Activated CD4-positive, alpha-beta T cell treated with anti-CD3 and anti-CD28 coated beads, Interleukin-2, amount 50 U/mL, for 48 hours (primary cell): ENCODE measurements around the gene CFAP99.
"Not testable (repeated sequence)": the region's sequence is repeated elsewhere in the genome, so short reads cannot be mapped to it uniquely, and the experiment has no call there.

ENCODE experiments used
- DNase-seq, 2 experiments: peaks; one replicate each; pipeline ENCODE4 v3.0.0-alpha.2; 2020

CFAP99 gene

DNA sequence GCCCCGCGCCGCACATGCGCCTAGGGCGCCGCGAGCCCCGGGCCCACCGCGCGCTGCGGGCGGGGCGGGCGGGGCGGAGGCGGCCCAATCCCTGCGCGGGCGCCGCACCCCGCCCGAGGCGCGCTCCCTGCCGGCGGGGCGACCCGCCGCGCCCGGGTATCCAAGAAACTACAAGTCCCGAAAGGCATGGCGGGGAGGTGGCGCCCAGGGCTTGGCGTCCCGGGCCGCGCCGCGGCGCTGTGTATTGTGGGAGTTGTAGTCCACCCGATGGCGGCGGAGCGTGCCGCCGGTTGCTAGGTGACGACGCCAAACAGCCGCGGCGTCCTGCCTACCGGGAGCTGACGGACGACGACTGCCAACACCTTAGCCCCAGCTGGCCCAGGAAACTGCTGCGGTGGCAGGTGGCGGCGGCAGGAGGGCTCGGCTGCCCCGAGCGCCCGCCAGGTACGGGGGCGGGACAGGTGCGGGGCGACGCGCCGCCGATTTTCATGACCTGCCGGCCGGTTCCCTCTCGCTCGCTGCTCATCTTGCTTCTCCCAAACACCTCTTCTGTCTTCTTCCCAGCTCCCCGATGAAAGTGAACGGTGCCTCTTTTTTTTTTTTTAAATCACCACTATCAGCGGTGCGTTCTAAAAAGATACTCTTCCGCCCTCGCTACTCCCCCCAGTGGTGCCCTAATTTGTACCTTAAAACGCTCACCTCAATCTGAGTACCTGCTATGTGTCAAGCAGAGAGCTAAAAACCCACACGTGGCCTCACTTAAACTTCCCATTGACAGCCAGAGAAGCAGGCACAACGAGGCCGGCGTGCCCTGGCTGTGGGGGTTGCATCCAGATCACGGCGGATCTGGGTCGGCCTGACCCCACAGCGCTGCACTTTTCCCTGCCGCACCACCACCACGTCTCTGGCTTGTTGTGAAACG lies at the start of gene CFAP99:
CFAP99 (plus strand) TSS at position 306 of the 922 bp plus-strand sequence.
- peak; percentile 98 for DNase-seq

DNA sequence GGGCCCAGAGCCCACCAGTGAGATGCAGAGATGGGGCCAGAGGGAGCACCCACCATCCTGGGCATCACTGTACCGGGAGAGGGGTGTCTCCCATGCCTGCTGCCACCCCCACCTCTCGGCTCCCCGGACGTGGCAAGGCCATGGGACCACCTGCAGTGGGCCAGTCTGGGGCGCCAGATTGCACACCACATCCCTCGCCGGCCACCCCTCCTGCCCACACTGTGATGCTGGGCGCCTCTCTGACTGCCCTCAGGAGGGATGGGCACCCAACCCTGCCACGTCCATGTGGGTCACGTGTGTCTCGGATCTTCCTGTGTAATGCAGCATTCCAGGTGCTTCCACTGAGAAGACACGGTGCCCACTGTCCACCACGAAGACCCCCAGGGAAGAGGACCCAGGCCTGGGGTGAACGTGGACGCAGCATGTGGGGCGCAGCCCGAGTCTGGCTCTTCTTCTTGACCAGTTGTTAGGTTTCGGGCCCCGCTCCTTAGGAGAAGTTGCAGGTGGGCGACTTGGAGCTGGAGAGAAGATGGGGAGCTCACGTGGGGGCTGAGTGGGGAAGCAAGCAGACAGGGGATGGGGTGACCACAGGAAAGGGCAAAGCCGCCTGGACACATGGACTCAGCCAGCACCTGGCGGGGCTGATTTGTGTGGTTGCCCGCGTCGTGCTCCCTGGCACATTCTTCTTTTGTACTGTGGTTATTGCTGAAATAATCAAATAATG lies 48.0 kb upstream of the CFAP99 start:
- no peak for DNase-seq

DNA sequence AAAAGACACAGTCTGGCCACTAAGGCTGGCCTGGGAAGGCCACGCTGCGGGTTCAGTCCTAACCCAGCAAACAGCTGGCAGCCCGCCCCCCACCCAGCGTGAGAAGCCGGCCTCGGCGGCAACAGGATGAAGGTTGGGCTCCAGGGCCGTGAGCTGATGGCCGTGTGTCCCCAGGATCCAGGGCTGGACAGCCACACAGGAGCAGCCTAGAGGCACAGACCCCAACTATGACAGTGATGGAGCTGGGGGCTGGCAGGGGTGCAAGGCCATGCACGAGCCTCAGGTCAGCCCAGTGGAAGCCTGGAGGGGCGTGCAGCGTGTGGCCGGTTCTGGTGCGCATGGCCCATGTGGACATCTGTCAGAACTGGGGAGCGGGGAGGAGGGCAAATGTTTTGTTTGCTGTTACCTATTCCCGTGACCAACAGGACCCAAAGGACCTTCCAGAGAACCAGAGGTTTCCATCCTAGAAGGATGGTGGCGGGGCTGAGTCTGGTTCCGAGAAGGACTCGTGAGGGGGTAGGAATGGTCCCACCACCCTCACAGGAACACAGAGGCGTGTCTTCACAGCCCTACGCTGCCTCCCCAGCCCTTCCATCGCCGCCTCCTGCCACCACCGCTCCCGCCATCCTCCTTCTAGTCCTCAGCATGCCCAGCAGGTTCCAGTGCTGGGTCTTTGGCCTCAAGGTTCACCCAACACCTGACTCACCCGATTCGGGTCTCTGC lies 46.8 kb upstream of the CFAP99 start:
- no peak for DNase-seq

DNA sequence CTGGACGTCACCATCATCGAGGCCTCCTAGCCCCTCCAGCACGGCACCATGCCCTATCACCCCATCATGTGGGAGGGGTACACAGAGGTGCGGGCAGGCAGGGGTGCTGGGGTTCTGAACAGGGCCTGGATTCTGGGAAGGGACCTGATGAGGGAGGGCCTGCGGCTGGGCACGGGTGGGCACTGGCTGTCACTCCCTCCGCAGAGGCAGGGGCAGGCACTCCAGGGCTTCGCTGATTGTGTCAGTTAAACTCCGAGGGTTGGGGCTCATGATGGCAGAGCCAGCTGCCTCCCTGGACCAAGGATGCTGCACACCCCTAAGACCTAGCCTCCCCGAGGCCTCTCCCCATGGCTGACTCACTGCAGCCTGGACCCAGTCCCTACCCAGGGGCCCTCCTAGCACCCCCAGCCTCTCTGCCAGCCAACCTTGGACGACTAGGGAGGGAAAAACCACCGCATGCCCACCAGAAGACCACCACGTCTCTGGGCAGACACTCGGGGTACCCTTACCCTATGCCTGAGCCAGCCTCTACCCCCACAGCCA lies 46.2 kb upstream of the CFAP99 start:
- DNase-seq = no peak

DNA sequence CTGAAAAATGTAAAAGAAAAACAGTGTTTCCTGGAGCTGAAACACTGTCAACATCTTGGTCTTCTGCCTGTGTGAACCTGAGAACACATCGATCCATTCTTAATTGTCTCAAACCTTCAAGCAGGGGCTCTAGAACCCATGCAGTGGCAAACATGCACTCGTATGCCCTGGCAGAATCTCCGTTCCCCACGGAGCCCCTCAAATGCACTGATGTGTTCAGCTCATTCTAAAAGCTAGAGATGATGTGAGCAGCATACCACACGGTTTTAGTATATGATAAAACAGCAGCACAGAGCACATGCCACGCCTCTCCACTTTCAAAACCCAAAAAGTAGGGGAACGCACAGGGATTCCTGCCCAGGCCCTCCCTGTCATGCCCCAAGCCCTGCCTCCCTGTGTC lies 45.2 kb upstream of the CFAP99 start:
- no peak for DNase-seq

DNA sequence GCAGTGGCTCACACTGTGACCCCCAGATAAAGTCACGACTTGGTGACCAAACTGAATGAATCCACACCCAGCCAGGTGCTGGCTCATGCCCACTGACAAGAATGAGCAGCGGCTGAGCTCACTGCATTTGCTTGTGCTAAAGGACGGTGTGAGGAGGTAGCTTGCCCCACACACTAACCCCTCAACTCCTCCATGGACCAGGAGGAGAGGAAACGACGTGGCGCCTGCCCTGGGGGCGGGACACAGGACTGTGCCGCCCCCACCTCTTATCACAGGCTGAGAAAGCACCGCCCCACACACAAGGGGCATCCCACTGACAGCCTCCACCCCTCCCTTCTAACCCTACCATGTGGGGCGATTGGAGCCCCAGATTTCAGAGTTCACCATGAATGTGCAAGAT lies 43.3 kb upstream of the CFAP99 start:
- no peak for DNase-seq

DNA sequence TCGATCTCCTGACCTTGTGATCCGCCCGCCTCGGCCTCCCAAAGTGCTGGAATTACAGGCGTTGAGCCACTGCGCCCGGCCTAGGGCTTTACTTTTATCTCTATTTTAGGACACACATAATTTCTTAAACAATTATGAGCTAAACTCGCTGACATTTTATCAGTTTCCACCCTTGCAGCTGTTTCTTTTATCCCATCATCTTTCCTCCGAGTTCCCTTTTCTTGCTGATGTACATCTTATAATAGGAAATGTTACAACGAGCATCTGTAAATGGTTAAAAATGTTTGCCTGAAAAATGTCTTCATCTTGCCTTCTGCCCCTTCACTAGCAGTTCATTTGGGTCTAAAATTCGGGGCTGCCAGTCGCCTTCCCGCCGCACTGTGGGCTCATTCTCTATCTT lies 41.5 kb upstream of the CFAP99 start:
- no peak for DNase-seq

DNA sequence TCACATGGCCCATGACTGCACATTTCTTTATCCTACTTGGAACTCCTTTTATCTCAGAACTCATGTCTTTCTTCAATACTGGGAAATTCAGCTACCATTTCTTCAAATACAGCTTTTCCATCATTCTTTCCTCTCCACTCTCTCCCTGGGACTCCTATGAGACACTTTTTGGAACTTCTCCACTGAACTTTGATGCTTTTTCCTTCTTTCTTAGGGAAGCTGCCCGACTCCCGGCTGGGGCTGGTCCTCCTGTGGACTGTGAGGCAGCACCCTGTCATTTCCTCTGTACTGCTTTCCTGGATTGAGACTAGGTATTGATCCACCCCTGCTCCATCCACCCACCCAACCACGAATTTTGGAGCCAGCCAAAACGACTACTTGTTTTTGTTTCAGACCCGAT lies 40.4 kb upstream of the CFAP99 start:
- no peak for DNase-seq

DNA sequence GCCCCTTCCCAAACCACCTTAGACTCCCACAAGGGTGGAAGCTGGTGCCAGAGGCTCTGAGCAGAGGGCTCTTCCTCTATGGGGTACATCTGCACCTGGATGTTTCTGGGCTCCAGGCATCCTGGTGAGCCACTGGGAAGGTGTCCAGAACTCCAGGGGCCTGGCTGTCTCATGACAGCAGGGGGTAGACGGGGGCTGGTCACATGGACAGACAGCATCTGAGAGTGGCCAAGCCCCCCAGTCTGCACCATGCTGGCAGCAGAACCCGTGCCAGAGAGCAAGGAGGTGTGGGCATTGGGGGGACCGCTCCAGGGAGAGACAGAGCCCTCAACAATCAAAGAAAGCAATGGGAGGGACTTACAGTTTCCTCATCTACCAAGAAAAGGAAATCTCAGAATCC lies 39.9 kb upstream of the CFAP99 start:
- no peak for DNase-seq

DNA sequence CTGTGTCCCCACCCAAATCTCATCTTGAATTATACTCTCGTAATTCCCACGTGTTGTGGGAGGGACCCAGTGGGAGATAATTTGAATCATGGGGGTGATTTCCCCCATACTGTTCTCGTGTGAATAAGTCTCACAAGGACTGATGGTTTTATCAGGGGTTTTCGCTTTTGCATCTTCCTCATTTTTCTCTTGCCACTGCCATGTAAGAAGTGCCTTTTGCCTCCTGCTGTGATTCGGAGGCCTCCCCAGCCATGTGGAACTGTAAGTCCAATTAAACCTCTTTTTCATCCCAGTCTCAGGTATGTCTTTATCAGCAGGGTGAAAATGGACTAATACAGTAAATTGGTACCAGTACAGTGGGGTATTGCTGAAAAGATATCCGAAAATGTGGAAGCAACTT lies 38.2 kb upstream of the CFAP99 start:
- not testable (repeated sequence) for DNase-seq

DNA sequence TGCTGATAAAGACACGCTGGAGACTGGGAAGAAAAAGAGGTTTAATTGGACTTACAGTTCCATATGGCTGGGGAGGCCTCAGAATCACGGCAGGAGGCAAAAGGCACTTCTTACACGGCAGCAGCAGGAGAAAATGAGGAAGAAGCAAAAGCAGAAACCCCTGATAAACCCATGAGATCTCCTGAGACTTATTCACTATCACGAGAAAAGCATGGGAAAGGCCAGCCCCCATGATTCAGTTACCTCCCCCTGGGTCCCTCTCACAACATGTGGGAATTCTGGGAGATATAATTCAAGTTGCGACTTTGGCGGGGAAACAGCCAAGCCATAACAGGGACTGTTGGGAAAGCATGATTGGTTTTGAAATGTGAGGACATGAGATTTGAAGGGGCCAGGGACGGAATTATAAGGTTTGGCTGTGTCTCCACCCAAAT lies 36.0 kb upstream of the CFAP99 start:
- not testable (repeated sequence) for DNase-seq

DNA sequence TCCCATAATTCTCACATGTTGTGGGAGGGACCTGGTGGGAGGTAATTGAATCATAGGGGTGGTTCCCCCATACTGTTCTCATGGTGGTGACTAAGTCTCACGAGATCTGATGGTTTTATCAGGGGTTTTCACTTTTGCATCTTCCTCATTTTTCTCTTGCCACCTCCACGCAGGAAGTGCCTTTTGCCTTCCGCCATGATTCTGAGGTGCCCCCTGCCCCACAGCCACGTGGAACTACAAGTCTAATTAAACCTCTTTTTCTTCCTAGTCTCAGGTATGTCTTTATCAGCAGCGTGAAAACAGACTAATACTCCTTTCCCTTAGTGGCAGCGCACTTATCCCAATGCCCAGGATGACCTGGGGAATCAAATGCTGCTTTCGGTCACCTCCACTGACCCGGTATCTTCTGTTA lies 35.5 kb upstream of the CFAP99 start:
- DNase-seq = not testable (repeated sequence)

DNA sequence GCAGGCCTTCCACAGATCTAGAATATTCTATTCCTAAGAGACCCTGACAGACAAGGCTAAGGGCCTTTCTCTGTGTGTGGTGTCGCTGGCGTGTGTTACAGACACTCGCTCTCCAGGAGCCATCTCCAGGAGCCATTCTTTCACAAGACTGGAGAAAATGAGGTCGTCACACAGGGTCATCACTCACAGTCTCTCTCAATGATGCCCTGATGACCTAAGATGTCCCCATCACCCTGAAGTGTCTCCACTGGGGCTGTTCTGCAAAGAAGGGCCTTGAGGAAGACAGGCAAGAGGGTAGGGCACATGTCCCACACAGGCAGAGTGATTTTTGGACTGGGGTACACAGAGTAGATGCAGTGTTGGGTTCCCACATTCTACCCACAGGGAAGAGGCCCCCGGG lies 35.0 kb upstream of the CFAP99 start:
- no peak for DNase-seq

DNA sequence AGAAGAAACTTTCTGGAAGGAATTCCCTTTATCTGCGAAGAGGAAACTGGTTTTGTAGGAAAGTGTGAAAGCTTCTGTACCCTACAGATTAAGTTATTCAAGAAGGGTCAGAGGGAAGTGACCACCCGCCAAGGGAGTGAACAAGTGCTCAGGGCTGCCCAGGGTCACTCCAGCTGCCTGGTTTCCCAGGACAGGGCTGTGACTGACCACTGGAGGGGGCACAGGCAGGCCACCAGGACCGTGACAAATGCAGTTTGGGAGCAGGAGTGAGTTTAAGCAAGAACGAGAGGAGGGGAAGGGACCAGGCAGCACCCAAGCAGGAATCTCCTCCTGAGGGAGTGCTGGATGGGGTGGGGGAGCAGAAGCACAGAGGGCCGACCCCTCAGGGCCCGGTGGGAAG lies 34.5 kb upstream of the CFAP99 start:
- no peak for DNase-seq

DNA sequence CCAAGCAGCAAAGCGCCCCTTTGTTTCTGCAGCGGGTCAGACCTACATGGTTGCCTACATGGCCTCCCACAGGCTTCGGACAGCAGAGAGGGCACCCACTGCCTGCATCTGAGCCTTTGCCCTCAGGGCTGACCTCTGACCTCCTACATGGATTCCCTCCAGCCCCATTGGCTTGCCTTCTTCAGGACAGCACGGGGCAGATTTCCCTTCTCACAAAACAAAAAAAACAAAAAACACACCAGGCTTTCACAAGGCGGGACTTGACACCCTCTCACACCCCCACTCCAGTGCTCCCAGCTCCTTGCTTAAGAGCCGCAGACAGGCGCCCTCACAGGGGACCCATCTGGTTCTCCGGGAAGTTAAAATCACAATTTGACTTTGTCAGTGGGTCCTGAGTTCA lies 33.2 kb upstream of the CFAP99 start:
- no peak for DNase-seq

DNA sequence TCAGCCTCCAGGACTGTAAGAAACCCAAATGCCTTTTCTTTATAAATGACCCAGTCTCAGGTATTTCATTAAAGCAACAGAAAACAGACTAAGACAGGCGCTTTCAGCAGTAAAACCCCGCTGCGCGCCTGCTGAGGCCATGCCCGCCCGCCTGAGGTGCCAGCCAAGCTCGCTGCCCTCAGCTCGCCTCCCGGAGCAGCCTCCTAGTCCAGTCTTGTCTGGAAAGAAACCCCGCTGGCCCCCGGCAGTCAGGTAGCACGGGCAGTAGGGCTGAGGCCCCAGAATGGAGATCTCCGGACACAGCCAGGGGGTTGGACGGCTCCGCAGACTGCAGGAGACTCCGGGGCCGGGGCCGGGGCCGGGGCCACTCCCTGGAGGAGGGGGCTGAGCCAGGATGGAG lies 32.0 kb upstream of the CFAP99 start:
- DNase-seq = no peak

DNA sequence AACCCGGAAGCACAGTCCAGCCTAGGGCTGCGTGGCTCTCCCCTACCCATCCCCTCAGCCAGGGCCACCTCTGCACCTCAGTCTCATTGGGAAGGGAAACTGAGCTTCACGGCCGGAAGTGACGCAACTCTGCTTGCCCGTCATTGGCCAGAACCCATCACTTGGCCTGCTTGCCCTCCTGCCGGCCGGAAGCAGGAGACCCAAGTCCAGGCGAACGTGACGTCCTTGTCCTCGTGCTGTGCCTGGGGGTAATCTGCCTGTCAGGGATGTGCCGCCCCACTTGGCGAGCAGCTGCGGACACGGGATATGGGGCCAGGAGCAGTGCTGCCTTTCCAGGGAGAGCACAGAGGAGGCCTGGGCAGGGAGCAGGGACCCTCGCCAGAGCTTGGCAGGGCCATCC lies 31.5 kb upstream of the CFAP99 start:
- no peak for DNase-seq

DNA sequence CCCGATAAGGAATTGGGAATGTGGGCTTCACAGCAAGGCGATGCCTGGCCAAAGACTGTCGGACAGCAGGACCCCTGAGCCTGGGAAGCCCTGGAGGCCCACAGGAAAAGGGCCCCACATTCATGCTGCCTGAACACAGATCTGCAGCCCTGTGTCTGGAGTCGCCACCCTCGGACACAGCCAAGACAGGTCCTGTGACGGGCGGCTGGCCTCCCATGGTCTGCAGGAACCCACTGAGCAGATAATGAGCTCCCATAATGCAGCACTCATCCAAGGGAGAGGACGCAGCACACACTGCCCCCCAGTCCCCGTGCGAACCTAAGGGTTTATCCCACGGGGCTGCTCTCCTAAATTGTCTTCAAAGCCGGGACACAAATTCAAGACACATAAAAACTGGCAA lies 30.9 kb upstream of the CFAP99 start:
- DNase-seq = no peak

DNA sequence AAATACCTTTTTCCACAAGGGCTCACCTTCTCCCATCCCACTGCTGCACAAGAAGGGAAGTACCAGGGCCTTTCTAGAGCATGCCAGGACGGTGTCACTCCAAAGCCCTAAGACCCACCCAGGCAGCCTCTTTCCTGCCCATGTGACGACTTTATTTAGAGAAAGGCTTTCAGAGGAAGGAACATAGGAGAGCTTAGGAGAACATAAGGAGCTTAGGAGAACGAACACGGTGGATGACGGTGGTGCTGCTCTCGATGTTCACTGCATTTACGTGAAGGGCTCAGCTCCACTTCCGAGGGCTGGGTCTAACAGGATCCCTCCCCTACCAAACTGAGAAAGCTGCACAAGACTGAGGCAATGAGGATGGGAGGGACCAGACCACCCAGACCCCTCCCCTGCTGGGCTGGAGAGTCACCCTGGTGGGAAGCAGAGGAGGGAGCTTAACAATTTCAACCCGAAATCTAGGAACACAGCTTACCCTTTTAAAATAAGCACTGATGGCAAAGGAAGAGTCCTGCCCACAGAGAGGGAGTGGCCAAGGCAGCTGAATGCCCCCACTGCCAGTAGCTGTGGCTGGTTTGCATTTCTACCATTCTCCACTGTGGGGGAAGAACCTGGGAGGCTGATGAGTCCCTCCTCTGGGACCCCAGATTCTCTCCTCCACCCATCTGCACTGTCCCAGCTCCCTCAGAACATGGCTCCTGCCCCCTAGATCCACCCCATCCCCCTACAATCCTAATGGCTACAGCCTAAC lies 30.1 kb upstream of the CFAP99 start:
- DNase-seq = no peak

DNA sequence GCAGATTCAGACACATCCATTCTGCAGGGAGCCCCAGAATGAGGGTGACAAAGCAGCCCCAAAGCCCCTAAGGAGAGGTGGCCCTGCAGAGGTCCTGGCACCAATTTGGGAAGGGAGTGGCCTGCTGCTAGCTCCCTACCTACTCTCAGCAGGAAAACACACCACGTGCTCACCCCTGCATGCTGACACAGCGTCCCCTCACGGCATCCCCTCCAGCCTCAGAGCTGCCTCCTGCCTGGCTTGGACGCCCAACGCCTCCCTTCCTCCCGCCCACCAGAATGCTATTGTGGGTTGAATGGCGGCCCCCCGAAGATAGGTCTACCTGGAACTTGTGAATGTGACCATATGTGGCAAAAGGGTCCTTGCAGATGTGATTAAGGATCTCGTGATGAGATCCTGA lies 29.1 kb upstream of the CFAP99 start:
- no peak for DNase-seq

DNA sequence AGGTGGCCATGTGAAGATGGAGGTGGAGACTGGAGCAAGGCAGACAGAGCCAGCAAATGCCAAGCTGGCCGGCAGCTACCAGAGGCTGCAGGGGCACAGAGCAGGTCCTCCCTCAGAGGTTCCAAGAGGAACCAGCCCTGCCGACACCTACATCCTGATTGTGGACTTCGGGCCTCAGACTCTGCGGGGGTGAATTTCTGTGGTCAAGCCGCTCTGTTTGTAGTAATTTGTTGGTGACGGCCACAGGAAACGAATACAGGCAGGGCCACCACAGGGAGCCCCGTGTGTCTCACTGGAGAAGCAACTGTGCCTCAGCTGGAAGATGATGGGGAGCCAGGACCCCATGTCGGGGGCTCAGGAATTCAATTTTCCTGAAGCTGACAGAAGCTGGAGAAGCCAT lies 28.6 kb upstream of the CFAP99 start:
- no peak for DNase-seq

DNA sequence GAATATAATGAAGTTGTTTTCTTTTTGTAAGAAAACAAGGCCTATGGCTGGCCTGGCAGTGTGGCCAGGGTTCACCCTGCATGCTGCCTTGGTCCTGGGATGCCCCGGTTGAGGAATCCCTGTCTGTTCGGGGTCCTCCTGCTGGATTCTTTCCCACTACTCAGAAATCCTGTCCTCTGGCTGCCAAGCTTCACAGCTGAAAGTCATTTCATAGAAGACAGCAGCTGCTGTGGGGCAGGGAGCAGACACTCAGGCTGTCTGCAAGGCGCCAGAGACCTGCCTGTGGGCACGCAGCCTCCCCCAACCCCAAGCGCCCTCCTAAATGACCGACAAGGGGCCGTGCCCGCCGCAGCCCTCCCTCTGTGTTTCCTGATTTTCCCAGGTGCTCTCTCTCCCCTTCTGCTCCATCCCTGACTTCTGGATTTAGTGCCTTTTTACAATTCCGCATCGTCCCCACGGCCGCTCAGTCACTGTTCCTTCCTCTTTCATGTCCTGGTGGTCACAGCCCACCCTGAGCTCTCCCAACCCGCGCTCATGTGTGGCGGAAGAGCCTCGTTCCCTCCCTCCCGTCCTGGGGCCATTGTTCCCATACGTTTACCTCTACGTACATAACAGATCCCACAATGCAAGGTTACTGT lies 27.9 kb upstream of the CFAP99 start:
- DNase-seq = no peak
